Measurements from ENCODE around the gene MLNR. TPM values are rescaled to one million over a fixed set of nuclear protein-coding genes. Genes with fewer than 3 reads are reported as not detected.

MLNR gene
- total RNA-seq, 4 donors from 2014 or later, result not detected

DNA sequence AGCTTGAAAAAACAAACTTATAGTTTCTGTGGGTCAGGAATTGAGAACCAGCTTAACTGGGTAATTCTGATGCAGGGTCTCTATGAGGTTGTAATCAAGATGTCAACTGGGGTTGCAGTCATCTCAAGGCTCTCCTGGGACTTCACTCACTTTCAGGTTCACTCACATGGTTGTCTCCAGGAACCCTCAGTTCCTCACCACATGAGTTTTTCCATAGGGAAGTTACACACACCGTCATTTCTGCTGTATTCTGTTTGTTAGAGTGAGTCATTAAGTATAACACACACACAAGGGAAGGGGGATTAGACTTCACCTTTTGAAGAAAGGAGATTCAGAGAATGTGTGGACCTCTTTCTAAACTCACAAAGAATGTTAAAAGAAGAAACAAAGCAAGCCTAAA, 34.9 kb upstream of the MLNR start:
- Histone ChIP-seq H3K9me3 (no peaks in the 10 kb centered on the region), H3K27ac (no peak overlapping the region), H3K4me1 (peaks cover 0 to 3% (median 0%) of the 10 kb centered on the region in 4 donors), H3K27me3 (no peaks in the 10 kb centered on the region), H3K4me3 (no peak overlapping the region), H3K36me3 (peaks cover 0 to 63% (median 16%) of the 10 kb centered on the region in 4 donors)
- no peak for DNase-seq
- TF ChIP-seq POLR2A (IDR thresholded peaks at IDR 0.05) (no peak), POLR2AphosphoS5 (IDR thresholded peaks at IDR 0.05) (no peak), EP300 (IDR thresholded peaks at IDR 0.05; ENCODE audit: low read depth) (no peak)
- TF ChIP-seq, protein P1, sequence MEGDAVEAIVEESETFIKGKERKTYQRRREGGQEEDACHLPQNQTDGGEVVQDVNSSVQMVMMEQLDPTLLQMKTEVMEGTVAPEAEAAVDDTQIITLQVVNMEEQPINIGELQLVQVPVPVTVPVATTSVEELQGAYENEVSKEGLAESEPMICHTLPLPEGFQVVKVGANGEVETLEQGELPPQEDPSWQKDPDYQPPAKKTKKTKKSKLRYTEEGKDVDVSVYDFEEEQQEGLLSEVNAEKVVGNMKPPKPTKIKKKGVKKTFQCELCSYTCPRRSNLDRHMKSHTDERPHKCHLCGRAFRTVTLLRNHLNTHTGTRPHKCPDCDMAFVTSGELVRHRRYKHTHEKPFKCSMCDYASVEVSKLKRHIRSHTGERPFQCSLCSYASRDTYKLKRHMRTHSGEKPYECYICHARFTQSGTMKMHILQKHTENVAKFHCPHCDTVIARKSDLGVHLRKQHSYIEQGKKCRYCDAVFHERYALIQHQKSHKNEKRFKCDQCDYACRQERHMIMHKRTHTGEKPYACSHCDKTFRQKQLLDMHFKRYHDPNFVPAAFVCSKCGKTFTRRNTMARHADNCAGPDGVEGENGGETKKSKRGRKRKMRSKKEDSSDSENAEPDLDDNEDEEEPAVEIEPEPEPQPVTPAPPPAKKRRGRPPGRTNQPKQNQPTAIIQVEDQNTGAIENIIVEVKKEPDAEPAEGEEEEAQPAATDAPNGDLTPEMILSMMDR (IDR thresholded peaks at IDR 0.05), result no peak
- in situ Hi-C loops (cut with MboI; ENCODE audit: low pct_ligation_motif_present in 1 of 4, low pct_unique_long_range_greater_than_20kb in 1 of 4, low sequenced_read_pairs in 3 of 4), result no loop called here
- WGBS, 2 donors (ENCODE audit: low coverage in 1 of 2), result 73 to 83% methylated on average over 1 of the region's 1 CpG
- intact Hi-C loops (cut with DNase I; ENCODE audit: low total_unique reads), result no loop called here

DNA sequence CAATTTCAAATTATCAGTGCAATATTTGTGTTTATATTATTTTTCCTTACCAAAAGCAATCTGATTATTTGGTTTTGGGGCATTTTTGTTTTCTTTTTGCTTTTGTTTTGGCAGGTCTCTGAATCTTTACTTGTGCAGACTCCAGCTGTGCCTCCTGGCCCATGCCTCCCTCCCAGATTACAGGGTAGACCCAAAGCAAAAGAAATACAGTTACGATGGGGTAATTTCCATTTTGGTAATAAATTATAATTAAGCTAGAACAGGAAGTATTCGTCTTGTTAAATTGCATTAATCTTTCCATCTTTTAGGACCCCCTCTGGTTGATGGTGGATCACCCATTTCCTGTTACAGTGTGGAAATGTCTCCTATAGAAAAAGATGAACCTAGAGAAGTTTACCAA, 29.2 kb upstream of the MLNR start:
- no peak overlapping the region for H3K4me3 ChIP-seq
- intact Hi-C loops (cut with DNase I; ENCODE audit: low total_unique reads) (no loop called here), in situ Hi-C loops (cut with MboI; ENCODE audit: low pct_ligation_motif_present in 1 of 4, low pct_unique_long_range_greater_than_20kb in 1 of 4, low sequenced_read_pairs in 3 of 4) (no loop called here)
- TF ChIP-seq, protein P1 (IDR thresholded peaks at IDR 0.05), result no peak
- TF ChIP-seq EP300 (IDR thresholded peaks at IDR 0.05; ENCODE audit: low read depth) (no peak), POLR2A (IDR thresholded peaks at IDR 0.05) (no peak), POLR2AphosphoS5 (IDR thresholded peaks at IDR 0.05) (no peak)
- H3K4me1 ChIP-seq, result no peaks in the 10 kb centered on the region
- H3K36me3 ChIP-seq, result peaks cover 0 to 79% (median 27%) of the 10 kb centered on the region in 4 donors
- no peak for DNase-seq
- no peak overlapping the region for H3K27ac ChIP-seq
- H3K9me3 ChIP-seq, result no peaks in the 10 kb centered on the region
- 89 to 91% methylated on average over 2 of the region's 2 CpGs for WGBS, 2 donors (ENCODE audit: low coverage in 1 of 2)
- H3K27me3 ChIP-seq, result no peaks in the 10 kb centered on the region

DNA sequence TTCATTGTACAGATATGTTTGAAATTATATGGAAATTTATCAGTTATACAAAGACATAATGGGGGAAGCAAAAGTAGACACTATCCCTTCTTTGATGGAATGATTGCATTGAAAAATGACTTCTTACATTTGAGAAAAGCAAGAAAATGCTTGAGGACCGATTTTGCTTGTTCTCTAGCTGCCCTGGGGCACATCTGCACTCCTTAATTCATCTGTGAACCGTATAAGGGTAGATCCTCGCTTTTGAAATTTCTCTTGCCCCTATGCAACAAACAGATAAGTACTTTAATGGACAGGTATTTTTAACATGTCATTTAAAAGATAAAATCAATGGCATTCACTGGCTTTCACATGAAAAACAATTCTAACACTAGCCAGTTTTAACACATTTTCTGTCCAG, 13.5 kb upstream of the MLNR start:
- TF ChIP-seq POLR2AphosphoS5 (IDR thresholded peaks at IDR 0.05) (no peak), EP300 (IDR thresholded peaks at IDR 0.05; ENCODE audit: low read depth) (no peak)
- H3K36me3 ChIP-seq, result peaks cover 0 to 72% (median 25%) of the 10 kb centered on the region in 4 donors
- WGBS, 2 donors (ENCODE audit: low coverage in 1 of 2), result 95 to 98% methylated on average over 3 of the region's 3 CpGs
- H3K4me1 ChIP-seq, result no peaks in the 10 kb centered on the region
- no peak overlapping the region for H3K27ac ChIP-seq
- in situ Hi-C loops (cut with MboI; ENCODE audit: low pct_ligation_motif_present in 1 of 4, low pct_unique_long_range_greater_than_20kb in 1 of 4, low sequenced_read_pairs in 3 of 4) (no loop called here), intact Hi-C loops (cut with DNase I; ENCODE audit: low total_unique reads) (no loop called here)
- no peak for DNase-seq
- no peak overlapping the region for H3K4me3 ChIP-seq
- H3K9me3 ChIP-seq, result no peaks in the 10 kb centered on the region
- no peaks in the 10 kb centered on the region for H3K27me3 ChIP-seq

DNA sequence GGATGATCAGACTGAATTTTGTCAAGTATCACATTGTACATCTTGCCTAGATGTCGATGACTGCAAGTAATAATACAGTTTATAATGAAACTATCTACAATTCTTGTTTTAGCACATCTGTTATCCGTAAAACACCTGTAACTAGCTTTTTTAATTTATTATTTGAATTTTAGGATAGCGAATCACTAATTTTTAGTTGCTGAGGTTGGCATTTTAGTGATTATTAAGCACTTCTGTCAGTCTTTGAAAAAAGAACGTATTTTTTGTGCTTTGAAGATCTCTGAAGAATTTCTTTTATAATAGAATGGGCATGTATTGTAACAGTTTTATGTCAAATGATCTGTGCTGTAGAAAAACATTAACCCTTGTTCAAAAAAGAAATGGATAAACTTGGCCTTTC, 11.5 kb upstream of the MLNR start:
- in situ Hi-C loops (cut with MboI; ENCODE audit: low pct_ligation_motif_present in 1 of 4, low pct_unique_long_range_greater_than_20kb in 1 of 4, low sequenced_read_pairs in 3 of 4), result no loop called here
- peaks cover 0 to 54% (median 15%) of the 10 kb centered on the region in 4 donors for H3K36me3 ChIP-seq

More for the DNA sequence above, 11.5 kb upstream of the MLNR start:
- intact Hi-C loops (cut with DNase I; ENCODE audit: low total_unique reads), result no loop called here
- no peak overlapping the region for H3K27ac ChIP-seq
- TF ChIP-seq, protein P1 (IDR thresholded peaks at IDR 0.05), result no peak
- TF ChIP-seq POLR2AphosphoS5 (IDR thresholded peaks at IDR 0.05), result no peak
- no peak for TF ChIP-seq POLR2A (IDR thresholded peaks at IDR 0.05)
- TF ChIP-seq EP300 (IDR thresholded peaks at IDR 0.05; ENCODE audit: low read depth), result no peak
- no peaks in the 10 kb centered on the region for H3K27me3 ChIP-seq
- DNase-seq, result no peak
- no peaks in the 10 kb centered on the region for H3K9me3 ChIP-seq
- WGBS, 2 donors (ENCODE audit: low coverage in 1 of 2), result 95 to 100% methylated on average over 4 of the region's 4 CpGs
- H3K4me1 ChIP-seq, result peaks cover 0 to under 1% (median 0%) of the 10 kb centered on the region in 4 donors
- no peak overlapping the region for H3K4me3 ChIP-seq

All from transverse colon (tissue), 4 donors.